Activated CD8-positive, alpha-beta memory T cell treated with anti-CD3 and anti-CD28 coated beads for 48 hours (primary cell): ENCODE results near the gene SPR.

Source experiments
- DNase-seq, 3 experiments: peaks; one replicate each; pipeline ENCODE4 v3.0.0-alpha.2; 2020; ENCODE audit warnings: low read depth in 2 of 3, low spot score in 2 of 3

SPR gene

GRCh38 chr2:72931280-72931910, 44.2 kb downstream of the SPR start:
- no peak for DNase-seq

GRCh38 chr2:72932045-72932740, 45.0 kb downstream of the SPR start:
- no peak for DNase-seq

- no peak for DNase-seq
Observed at GRCh38 chr2:72932805-72933204, 45.6 kb downstream of the SPR start.

- no peak for DNase-seq
Observed at GRCh38 chr2:72933207-72933606, 46.0 kb downstream of the SPR start.

GRCh38 chr2:72933646-72934151, 46.5 kb downstream of the SPR start:
- DNase-seq, result no peak

- no peak for DNase-seq
Observed at GRCh38 chr2:72934683-72935610, 47.7 kb downstream of the SPR start.

GRCh38 chr2:72935611-72935957, 48.4 kb downstream of the SPR start:
- no peak for DNase-seq

GRCh38 chr2:72936660-72937355, 49.6 kb downstream of the SPR start:
- no peak for DNase-seq

- DNase-seq, result no peak
Observed at GRCh38 chr2:72937356-72937669, 50.1 kb downstream of the SPR start.

GRCh38 chr2:72938455-72938854, 51.2 kb downstream of the SPR start:
- DNase-seq, result no peak

- no peak for DNase-seq
Observed at GRCh38 chr2:72940361-72940760, 53.2 kb downstream of the SPR start.

- DNase-seq, result no peak
Observed at GRCh38 chr2:72940786-72941185, 53.6 kb downstream of the SPR start.
